ENCODE measurements around the gene LAMC2.

DNA sequence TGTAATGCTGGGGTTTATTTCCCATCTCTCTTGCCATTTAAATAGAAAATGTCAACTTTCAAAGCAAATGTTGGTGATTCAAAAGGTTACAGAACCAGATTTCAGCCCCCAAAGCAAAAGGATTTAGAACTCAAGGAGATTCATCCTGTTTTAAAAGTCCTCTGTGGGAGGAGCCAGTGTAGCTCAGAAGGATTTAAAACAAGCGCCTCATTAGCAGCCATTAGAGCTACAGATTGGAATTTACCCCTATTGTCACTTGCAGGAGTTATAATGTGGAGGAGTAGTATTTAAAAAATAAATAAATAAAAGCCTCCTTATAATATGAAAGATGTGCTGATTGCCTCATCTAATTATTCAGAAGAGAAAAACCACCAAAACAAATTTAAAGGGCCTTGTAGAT lies 107.8 kb downstream of the LAMC2 start:
- TF ChIP-seq, protein P1, sequence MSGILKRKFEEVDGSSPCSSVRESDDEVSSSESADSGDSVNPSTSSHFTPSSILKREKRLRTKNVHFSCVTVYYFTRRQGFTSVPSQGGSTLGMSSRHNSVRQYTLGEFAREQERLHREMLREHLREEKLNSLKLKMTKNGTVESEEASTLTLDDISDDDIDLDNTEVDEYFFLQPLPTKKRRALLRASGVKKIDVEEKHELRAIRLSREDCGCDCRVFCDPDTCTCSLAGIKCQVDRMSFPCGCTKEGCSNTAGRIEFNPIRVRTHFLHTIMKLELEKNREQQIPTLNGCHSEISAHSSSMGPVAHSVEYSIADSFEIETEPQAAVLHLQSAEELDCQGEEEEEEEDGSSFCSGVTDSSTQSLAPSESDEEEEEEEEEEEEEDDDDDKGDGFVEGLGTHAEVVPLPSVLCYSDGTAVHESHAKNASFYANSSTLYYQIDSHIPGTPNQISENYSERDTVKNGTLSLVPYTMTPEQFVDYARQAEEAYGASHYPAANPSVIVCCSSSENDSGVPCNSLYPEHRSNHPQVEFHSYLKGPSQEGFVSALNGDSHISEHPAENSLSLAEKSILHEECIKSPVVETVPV (CRISPR knock-in tag; IDR thresholded peaks at IDR 0.05): no peak
- no peak for TF ChIP-seq CSDC2 (CRISPR knock-in tag; IDR thresholded peaks at IDR 0.05)
- TF ChIP-seq, protein P2, sequence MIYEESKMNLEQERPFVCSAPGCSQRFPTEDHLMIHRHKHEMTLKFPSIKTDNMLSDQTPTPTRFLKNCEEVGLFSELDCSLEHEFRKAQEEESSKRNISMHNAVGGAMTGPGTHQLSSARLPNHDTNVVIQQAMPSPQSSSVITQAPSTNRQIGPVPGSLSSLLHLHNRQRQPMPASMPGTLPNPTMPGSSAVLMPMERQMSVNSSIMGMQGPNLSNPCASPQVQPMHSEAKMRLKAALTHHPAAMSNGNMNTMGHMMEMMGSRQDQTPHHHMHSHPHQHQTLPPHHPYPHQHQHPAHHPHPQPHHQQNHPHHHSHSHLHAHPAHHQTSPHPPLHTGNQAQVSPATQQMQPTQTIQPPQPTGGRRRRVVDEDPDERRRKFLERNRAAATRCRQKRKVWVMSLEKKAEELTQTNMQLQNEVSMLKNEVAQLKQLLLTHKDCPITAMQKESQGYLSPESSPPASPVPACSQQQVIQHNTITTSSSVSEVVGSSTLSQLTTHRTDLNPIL (CRISPR knock-in tag; IDR thresholded peaks at IDR 0.05; ENCODE audit: low read depth): no peak
- no peak for TF ChIP-seq ZFP3 (CRISPR knock-in tag; IDR thresholded peaks at IDR 0.05)
- no peak for TF ChIP-seq RARB (CRISPR knock-in tag; IDR thresholded peaks at IDR 0.05)
- no peak for TF ChIP-seq BACH2 (CRISPR knock-in tag; IDR thresholded peaks at IDR 0.05; ENCODE audit: borderline replicate concordance)
- TF ChIP-seq ZNF8 (CRISPR knock-in tag; IDR thresholded peaks at IDR 0.05): no peak
- no peak for TF ChIP-seq ZFP30 (CRISPR knock-in tag; IDR thresholded peaks at IDR 0.05)
